Cortex of kidney (tissue), 1 donor: ENCODE measurements around the gene PHF10.

Experiments used
- DNase-seq: peaks from one replicate; lab custom pipeline; 2025; lab: John Stamatoyannopoulos, UW

PHF10 gene

DNA sequence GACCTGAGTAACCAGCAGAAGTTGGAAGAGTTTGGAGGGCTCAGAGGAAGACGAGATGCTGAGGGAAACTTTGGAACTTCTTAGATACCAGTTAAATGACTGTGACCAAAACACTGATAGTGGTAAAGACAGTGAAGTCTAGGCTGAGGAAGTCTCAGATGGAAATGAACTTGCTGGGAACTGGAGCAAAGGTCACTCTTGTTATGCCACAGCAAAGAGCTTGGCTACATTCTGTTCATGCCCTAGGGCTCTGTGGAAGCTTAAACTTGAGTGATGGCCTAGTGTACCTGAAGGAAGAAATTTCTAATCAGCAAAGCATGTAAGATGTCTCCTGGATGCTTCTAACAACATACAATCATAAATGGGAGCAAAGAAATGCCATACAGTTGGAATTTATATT lies 47.2 kb downstream of the PHF10 start:
- no peak for DNase-seq

DNA sequence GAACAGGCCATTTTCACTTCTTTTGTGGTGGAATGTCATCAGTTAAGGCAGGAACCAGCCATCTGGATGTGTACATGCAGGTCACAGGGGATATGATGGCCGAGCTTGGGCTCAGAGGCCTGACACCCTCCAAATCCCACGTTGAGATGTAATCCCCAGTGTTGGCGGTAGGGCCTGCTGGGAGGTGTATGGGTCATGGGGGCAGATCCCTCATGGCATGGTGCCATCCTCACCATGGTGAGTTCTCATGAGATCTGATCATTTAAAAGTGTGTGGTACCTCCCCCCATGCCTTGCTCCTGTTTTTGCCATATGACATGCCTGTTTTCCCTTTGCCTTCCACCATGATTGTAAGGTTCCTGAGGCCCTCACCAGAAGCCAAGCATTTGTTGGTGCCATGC lies 49.3 kb downstream of the PHF10 start:
- no peak for DNase-seq

DNA sequence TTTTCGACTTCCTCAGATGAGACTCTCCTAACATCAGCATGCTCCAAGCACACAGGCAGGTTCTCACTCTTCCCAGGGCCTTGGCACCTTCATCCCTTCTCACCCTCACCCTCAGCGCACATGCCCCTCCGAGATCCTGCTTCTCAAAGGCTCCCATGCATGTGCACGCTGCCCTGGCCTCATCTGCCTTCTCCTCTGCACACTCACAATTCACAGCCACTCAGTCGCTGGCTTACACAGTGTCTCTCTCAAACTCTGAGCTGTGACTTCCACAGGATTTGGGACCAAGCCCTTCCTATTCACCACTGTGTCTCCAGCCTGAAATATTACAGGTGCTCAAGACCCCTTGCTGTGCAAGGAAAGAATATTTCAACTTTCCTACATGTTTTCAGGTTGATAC lies 52.7 kb downstream of the PHF10 start:
- DNase-seq: no peak

DNA sequence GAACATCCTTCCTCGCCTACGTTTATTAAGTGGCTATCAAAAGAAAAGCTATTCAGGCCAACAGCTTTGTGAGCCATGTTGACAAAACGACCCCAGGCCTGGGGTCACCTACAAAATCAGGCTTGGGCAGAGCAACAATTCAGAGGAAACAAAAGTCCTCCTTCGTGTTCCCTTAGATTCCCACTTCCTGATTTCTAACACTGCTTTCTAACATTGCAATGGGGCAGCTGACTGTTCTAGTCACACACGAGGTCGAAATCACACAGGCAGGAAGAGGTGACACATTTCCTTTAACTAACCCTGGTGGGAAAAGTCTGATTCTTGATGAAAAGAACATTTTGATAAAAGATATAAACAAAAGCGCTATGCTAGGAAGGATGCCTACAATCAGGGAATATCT lies 54.4 kb downstream of the PHF10 start:
- DNase-seq: no peak

DNA sequence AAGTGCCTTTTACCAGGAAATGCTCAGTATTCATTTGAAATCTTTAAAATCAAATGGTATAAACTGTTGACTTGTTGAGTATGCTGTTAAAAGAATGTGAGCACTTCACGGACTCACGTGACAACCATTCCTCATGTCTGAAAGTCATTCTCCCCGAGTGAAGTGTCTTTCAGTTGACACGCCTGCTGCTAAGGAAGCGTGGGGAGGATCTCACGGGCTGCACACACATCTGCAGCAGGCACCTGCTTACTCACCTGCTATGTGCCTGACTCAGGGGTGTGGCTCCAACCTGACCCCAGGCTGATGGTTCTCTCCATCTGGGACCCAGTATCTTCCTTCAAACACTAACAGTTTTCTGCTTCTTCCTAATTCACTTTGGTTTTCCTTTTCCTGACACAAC lies 55.2 kb downstream of the PHF10 start:
- DNase-seq: no peak

DNA sequence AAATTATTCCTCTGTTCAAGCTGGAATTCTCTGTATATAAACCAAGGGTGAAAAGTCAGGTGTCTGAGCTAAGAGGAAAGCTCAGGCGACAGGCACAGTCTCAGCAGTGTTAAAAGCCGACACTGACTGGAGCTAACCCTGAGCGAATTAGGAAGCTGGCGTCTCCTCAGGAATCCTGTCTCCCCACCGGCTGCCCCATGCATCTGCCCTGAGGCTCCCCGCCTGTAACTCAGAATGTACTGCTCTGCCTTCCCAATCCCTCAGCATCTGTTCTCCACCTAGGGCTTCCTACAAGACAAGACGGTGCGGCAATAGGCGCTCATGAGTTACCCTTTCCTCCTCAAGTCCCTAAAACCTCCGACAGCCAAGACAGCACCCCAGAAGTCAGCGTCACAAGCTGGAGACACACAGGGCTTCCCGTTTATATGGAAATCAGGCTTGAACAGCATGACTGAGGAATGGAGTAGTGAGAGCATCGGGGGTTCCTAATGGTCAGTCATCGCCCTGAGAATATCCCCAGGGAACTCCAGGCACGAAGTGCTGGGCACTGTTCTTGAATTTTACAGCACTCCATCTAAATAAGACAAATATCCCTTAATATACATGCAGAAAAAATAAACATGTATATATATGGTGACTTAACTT lies 56.0 kb downstream of the PHF10 start:
- no peak for DNase-seq

DNA sequence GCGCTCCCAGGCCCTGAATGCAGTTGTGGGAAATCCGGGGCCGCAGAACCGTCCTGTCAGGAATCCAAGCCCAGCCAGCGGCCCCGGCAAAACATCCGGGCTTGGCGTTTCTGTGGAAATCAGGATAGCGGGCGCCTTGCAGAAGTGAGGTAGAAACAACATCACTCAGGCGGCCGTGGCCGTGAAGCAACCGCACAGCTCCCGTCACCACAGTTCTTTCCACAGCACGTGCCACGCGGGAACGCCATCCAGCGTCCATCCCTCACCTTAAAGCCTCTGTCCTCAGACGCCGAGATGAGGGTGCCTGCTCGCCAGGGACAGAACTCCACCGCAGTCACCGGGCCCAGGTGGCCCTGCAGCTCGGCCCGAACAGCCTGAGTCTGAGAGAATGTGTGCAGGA lies 56.6 kb downstream of the PHF10 start:
- DNase-seq: no peak

DNA sequence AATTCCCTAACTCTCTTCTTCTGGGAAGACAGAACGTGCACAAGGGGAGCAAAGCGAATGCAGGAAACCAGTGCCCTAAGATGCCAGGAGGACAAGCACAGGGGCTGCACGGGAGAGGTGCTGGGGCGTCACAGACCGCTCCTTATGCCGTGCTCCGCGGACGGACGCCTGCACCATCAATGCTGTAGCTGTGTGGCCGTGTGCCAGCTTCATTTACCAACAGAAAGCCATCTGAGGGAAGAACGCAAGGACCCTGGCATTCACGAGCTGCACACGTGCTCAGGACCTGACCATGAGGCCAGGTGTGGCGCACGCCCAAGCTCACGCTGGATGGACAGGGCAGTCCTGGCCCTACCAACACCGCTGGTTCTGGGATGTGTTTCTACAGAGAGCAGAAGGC lies 57.9 kb downstream of the PHF10 start:
- DNase-seq: no peak

DNA sequence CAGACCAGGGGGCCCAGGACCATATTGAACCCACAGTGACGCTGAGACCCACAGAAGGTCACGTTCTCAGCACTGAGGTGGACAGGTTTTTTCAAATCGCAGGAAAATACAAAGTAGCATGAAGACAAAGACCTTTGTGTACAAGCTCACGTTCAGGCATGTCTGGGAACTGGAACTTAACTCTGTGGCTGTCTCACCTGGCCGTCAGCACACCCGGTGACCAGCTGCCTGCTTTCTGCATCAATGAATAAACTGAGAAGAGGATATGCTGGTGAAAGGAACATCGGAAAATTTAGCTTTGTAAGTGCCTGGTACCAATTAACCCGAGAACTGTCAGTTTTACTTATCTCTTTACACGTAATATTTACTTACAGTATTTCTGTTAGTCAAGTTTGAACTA lies 59.0 kb downstream of the PHF10 start:
- no peak for DNase-seq

DNA sequence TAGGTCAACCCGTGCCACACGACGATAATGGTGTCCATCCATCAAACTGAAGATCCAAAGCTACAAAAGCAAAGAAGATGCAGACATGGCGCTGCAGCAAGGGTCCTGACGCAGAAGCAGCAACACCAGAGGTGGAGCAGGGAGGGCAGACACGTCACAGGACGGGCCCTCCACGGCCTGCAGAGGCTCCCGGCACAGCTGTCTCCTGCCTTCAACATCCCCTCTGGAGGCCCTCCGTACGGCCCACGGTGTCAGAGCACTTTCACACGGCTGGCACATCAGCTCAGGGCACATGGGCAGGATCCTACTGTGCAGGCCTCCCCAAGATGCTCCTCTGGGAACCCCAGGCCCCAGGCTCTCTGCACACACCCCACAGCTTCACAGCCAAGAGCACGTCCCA lies 60.1 kb downstream of the PHF10 start:
- no peak for DNase-seq

DNA sequence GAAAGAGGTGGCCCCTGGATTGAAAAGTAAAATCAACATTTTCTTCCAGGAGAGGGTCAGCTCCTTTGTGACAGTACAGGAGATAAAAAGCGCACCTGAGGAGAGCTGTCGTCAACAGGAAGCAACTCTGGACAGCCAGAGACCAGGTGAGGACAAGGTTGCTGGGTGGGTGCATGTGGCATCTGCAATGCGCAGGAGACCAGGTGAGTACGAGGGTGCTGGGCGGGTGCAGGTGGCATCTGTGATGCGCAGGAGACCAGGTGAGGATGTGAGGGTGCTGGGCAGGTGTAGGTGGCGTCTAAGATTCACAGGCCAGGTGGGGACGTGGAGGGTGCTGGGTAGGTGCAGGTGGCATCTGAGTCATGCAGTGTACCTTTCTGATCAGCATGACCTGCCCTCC lies 60.8 kb downstream of the PHF10 start:
- no peak for DNase-seq

DNA sequence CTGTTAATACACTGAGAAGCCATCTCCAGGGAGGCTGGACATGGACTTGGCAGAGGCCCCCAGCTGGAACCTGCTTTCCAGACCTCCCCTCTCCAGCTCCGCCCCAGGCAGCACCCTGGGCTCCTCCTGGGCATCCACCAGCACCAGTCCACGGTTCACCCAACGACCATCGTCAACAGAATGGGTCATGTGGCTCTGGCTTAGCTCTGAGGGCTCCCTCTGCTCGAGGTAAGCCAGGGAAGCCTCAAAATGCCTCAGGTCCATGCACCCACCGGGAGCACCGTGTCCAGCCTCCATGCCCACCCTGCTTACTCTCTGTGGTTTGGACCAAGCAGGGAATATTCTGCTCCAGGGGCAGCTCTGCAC lies 62.9 kb downstream of the PHF10 start:
- no peak for DNase-seq

DNA sequence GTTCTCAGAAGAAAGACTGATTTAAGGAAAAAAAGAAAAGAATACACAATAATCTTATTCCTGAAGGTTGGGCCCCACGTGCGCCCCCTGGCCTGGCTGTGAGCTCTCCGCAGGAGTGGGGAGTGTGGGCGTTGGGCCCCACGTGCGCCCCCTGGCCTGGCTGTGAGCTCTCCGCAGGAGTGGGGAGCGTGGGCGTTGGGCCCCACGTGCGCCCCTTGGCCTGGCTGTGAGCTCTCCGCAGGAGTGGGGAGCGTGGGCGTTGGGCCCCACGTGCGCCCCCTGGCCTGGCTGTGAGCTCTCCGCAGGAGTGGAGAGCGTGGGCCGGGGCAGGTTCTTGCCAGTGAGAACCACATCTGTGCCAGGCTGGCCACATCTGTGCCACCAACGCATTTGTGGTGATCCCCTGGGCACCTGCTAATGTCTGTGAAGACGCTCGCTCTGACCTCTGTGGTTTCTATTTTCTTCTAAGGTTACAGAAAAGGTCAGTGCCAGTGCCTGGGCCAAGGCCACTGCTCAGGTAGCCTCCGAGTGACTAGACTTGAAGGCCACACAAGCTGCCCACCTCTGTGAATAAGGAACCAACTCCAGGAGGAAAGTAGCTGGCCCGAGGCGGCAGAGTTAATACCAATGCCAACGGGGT lies 63.4 kb downstream of the PHF10 start:
- no peak for DNase-seq

DNA sequence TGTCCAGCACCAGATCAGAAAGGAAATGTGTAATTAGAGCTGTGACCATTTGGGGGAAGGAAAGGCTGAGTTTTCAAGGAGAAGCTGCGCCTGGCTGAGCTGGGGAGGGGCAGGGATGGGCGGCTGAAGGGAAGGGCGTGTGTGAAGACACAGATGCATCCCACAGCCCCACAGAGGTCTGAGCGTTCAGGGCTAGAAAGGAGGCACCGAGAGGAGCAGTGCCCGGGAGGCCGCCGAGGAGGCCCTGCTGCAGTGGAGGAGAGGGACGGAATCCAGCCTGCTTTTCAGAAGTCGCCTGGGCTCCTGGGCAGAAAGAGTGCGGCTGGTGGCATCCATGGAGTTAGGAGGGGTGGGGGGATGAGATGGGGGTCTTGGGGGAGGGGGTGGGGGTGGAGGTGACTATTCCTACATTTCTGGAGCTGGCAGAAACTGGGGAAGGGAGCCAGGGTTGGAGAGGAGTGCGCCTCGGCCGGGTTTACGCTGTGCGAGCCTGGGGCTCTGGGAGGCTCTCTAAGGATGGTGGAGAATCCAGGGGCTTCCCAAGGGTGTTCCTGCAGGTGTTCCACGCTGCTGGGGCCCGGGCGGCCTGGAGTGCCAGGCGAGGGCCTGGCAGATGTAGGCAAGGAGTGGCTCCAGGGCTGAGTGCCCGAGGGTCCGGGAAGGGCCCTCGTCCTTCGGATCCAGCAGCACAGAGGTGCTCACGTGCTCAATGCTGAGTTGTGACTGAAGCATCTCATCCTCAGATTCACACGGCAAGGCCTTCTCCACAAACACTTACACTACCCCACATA lies 64.3 kb downstream of the PHF10 start:
- no peak for DNase-seq

DNA sequence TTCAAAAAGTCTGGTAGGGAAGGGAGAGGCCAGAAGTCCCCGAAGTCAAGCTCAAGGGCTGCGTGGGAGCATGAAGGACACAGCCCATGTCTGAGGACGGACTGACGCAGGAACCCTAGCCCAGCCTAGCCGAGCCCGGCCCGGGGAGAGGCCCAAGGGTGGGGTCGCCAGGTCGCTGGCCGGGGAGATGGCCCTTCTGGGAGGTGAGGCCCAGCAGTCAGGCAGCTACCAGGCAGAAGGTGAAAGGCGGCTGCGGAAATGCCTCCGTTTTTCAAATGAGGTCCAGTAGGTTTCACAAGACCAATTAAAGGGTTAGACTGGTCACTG lies 67.1 kb downstream of the PHF10 start:
- DNase-seq: no peak

DNA sequence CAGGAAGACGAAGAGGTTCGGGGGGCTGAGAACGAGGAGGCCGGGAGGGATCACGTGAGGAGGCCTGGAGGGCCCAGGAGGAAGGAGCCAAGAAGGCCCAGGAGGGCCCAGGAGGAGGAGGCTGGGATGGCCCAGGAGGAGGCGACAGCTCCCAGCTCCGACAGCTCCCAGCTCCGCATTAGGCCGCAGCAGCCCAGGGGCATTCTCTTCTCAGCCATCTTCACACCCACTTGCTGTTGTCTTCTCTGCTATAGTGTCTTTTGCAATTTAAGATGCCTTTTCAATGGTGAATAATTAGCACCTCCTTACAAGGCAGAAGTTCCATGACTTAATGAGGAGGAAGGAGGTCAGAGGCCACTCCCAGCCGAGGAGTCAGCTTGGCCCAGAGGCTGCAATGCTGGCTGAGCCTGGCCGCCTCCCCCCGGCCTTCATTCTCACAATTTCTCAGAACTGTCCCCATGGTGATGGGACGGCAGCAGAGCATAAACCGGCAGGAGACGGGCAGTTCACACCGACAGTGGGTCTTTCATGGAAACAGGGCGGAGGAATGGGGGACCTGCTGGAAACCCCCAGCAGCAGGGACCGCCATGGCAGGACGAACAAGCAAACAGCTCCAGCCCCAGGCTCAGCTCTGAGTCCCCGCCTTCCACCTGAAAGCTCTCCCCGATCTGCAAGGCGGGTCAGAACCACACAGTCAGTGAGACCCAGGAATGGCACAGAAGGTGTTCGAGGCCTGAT lies 67.6 kb downstream of the PHF10 start:
- no peak for DNase-seq

DNA sequence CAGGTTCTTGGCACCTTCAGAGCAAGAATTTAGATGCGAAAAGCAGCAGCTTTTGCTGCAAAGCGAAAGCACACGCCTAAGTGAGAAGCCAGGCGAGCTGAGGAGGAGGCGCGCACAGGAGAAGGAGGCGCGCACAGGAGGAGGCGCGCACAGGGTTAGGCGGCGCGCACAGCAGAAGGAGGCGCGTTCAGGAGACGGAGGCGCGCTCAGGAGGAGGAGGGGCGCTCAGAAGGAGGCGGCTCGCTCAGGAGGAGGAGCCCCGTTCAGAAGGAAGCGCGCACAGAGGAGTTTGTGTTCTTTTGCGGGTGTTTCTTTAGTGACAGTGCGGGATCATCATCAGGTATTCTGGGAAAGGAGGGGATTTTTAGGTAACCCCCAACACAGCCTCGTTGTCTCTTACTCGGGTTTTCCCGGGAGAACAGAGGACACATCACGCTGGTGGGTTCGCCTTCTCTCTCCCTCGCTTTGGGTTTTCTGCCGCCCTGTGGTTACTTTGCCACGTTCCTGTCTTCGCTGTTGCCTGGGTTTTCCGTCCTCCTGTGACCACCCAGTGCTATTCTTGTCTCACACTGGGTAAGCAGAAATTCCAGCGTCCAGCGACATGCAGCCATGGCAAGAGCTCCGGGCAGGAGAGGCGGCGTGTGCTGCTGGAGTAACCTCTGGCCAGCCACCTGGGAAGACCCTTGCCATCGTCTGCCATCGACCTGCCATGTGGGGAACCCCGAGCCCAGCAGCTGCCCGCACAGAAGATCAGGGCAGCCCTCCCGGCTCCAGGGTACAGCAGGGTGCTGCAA lies 69.5 kb downstream of the PHF10 start:
- no peak for DNase-seq
